ENCODE results near the gene FGFR2. TPM values are rescaled to one million over a fixed set of nuclear protein-coding genes. Genes with fewer than 3 reads are reported as not detected.
A peak's percentile ranks its signal among the peaks of the same experiment; 100 is the strongest.

The FGFR2 gene
- total RNA-seq (10 to 100 TPM; 48.0 to 71.3 TPM), polyA plus RNA-seq (ENCODE audit: insufficient read length in 6 of 6) (100 to 1,000 TPM; 233 to 350 (median 305) TPM)
- long read RNA-seq, donor 1, partial matches to known transcripts: 27 of 44 reads
- long read RNA-seq, donor 1, other reads (novel, unspliced or antisense): 15 of 44 reads
- long read RNA-seq, donor 2, partial matches to known transcripts: 0 of 8 reads
- long read RNA-seq, donor 2, other reads (novel, unspliced or antisense): 8 of 8 reads
- long read RNA-seq, donor 3, partial matches to known transcripts: 0 of 8 reads
- long read RNA-seq, donor 3, other reads (novel, unspliced or antisense): 8 of 8 reads
- long read RNA-seq, donor 4, partial matches to known transcripts: 0 of 2 reads
- long read RNA-seq, donor 4, other reads (novel, unspliced or antisense): 2 of 2 reads
- long read RNA-seq, donor 5, partial matches to known transcripts: 10 of 23 reads
- long read RNA-seq, donor 5, other reads (novel, unspliced or antisense): 12 of 23 reads
- long read RNA-seq, donor 6, partial matches to known transcripts: 0 of 8 reads
- long read RNA-seq, donor 6, other reads (novel, unspliced or antisense): 8 of 8 reads
- long read RNA-seq, donor 7, partial matches to known transcripts: 0 of 8 reads
- long read RNA-seq, donor 7, other reads (novel, unspliced or antisense): 7 of 8 reads
- long read RNA-seq, donor 8, partial matches to known transcripts: 18 of 31 reads
- long read RNA-seq, donor 8, other reads (novel, unspliced or antisense): 13 of 31 reads
- long read RNA-seq, donor 9: 0 reads
- long read RNA-seq, donor 10: 0 reads
- long read RNA-seq, donor 11, transcript FGFR2-225 (3 exons, 579 nt): major isoform, 6 of 35 reads
- long read RNA-seq, donor 11, partial matches to known transcripts: 21 of 35 reads
- long read RNA-seq, donor 11, other reads (novel, unspliced or antisense): 6 of 35 reads
- long read RNA-seq, donor 12: 0 reads

DNA sequence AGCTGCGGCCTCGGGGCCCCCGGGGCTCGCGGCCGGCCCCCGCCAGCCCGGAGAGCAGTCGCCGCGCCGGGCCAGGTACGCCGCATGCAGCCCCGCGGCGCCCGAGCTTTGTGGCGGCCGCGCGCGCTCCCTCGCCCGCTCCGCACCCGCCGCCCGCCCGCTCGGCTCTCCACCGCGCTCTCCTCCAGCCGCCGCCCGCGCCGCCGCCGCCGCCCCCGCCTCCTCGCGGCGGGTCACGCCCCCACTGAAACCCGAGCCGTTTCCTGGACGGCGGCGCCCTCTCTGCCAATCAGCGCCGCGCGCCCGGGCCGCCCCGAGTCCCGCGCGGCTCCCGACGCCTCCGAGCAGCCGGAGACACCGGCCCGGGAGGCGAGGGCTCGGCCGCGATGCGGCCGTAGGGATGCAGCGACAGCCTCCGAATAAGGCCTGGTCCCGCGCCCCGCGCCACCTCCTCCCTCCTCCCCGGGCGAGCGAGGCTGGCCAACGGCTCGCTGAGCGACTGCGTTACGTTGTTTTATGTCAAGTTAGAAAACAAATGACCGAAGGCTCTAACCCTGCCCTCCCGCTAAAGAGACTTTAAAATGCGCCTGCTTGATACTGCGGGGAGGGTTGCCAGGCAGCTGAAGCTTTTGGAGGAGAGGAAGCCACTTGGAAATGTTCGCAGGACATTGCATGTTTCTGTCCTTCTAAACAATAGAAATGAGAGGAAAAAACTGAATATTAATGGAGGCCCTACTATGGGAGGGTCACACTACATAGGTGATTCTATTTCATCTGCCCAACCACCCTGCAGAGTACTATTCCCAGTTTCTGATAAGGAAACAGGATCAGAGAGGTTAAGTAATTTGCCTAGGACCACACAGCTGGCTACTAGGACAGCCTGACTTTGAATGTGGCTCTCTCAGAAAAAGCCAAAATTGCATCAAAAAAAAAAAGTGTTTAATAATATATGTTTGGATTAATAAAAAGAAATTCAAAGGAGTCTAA is at the start of gene FGFR2:
FGFR2 (minus strand) TSS at position 182 of the 987 bp plus-strand sequence. CDS start 4,627 bp downstream, outside the sequence.
- Histone ChIP-seq H3K4me3 (peak within 1 kb of the TSS; percentile 43 to 52), H3K36me3 (no peaks in the 10 kb centered on the region), H3K9me3 (no peaks in the 10 kb centered on the region), H3K27ac (peak within 1 kb of the TSS; percentile 48 to 76), H3K4me1 (peaks cover 3 to 4% of the 10 kb centered on the region in 2 donors), H3K27me3 (peaks cover 27 to 94% of the 10 kb centered on the region in 2 donors)
- intact Hi-C loops (cut with DNase I): no loop called here
- ATAC-seq (peak; percentile 86), DNase-seq (peak; percentile 78 to 92 (median 88))
- TF ChIP-seq CTCF (IDR thresholded peaks at IDR 0.05): no peak

- Histone ChIP-seq H3K27ac (no peak overlapping the region), H3K4me1 (no peaks in the 10 kb centered on the region), H3K27me3 (peaks cover 0 to 6% of the 10 kb centered on the region in 2 donors), H3K4me3 (no peak overlapping the region), H3K9me3 (no peaks in the 10 kb centered on the region), H3K36me3 (no peaks in the 10 kb centered on the region)
- TF ChIP-seq CTCF (IDR thresholded peaks at IDR 0.05): no peak
- no peak for ATAC-seq
- no peak for DNase-seq
- intact Hi-C loops (cut with DNase I): no loop called here
Observed at GRCh38 chr10:121647401-121647800, 49.2 kb upstream of the FGFR2 start.

- no peak for ATAC-seq
- H3K27me3 ChIP-seq: peaks cover 0 to 6% of the 10 kb centered on the region in 2 donors
- H3K4me1 ChIP-seq: no peaks in the 10 kb centered on the region
- intact Hi-C loops (cut with DNase I): no loop called here
- no peak for DNase-seq
- no peak for TF ChIP-seq CTCF (IDR thresholded peaks at IDR 0.05)
- H3K27ac ChIP-seq: no peak overlapping the region
- peaks cover 0 to 9% of the 10 kb centered on the region in 2 donors for H3K9me3 ChIP-seq
- H3K36me3 ChIP-seq: no peaks in the 10 kb centered on the region
- H3K4me3 ChIP-seq: no peak overlapping the region
Observed at GRCh38 chr10:121645696-121646095, 47.5 kb upstream of the FGFR2 start.

GRCh38 chr10:121644501-121644900 is 46.3 kb upstream of the FGFR2 start:
- Histone ChIP-seq H3K4me3 (no peak overlapping the region), H3K36me3 (no peaks in the 10 kb centered on the region), H3K4me1 (no peaks in the 10 kb centered on the region), H3K9me3 (peaks cover 0 to 9% of the 10 kb centered on the region in 2 donors), H3K27me3 (peaks cover 0 to 6% of the 10 kb centered on the region in 2 donors), H3K27ac (no peak overlapping the region)
- DNase-seq: no peak
- intact Hi-C loops (cut with DNase I): no loop called here
- ATAC-seq: no peak
- no peak for TF ChIP-seq CTCF (IDR thresholded peaks at IDR 0.05)

Measured in left lung (tissue), 14 donors.